Islet precursor cell (in vitro differentiated cells): ENCODE data around the gene COG4.
A peak's percentile ranks its signal among the peaks of the same experiment; 100 is the strongest.
"Not testable (repeated sequence)": the region's sequence is repeated elsewhere in the genome, so short reads cannot be mapped to it uniquely, and the experiment has no call there.

ENCODE experiments used
- DNase-seq: peaks from one replicate; pipeline ENCODE4 v3.0.0-alpha.2; 2018

Gene COG4

GRCh38 chr16:70523076-70523742, at the start of gene COG4:
Gene COG4, minus strand, starts transcription at chr16:70523554. Its CDS starts 11 bp downstream, at chr16:70523543.
- peak; percentile 87 for DNase-seq

- DNase-seq, result no peak
These were observed 49.5 kb upstream of the COG4 start for GRCh38 chr16:70572926-70573270.

GRCh38 chr16:70572050-70572925, 48.9 kb upstream of the COG4 start:
- no peak for DNase-seq

- DNase-seq, result no peak
These were observed 48.3 kb upstream of the COG4 start for GRCh38 chr16:70571623-70572022.

GRCh38 chr16:70570967-70571570, 47.7 kb upstream of the COG4 start:
- no peak for DNase-seq

GRCh38 chr16:70569752-70570151, 46.4 kb upstream of the COG4 start:
- DNase-seq, result no peak

- DNase-seq, result peak; percentile 32
These were observed 45.4 kb upstream of the COG4 start for GRCh38 chr16:70568601-70569237.

- DNase-seq, result peak; percentile 21
These were observed 41.7 kb upstream of the COG4 start for GRCh38 chr16:70565053-70565452.

- no peak for DNase-seq
These were observed 40.3 kb upstream of the COG4 start for GRCh38 chr16:70563636-70564035.

GRCh38 chr16:70561623-70562022, 38.3 kb upstream of the COG4 start:
- DNase-seq, result no peak

- DNase-seq, result no peak
These were observed 32.7 kb upstream of the COG4 start for GRCh38 chr16:70556063-70556462.

GRCh38 chr16:70553645-70554044, 30.3 kb upstream of the COG4 start:
- DNase-seq, result no peak

GRCh38 chr16:70552675-70553074, 29.3 kb upstream of the COG4 start:
- DNase-seq, result no peak

GRCh38 chr16:70551788-70552187, 28.4 kb upstream of the COG4 start:
- no peak for DNase-seq

- no peak for DNase-seq
These were observed 26.7 kb upstream of the COG4 start for GRCh38 chr16:70550082-70550481.

GRCh38 chr16:70548936-70549335, 25.6 kb upstream of the COG4 start:
- no peak for DNase-seq

- DNase-seq, result no peak
These were observed 21.2 kb upstream of the COG4 start for GRCh38 chr16:70544548-70544947.

- no peak for DNase-seq
These were observed 17.6 kb upstream of the COG4 start for GRCh38 chr16:70540994-70541393.

GRCh38 chr16:70534971-70535370, 11.6 kb upstream of the COG4 start:
- no peak for DNase-seq

- DNase-seq, result not testable (repeated sequence)
These were observed 6.6 kb upstream of the COG4 start for GRCh38 chr16:70529954-70530353.

- DNase-seq, result no peak
These were observed 5.9 kb upstream of the COG4 start for GRCh38 chr16:70529051-70529777.

- no peak for DNase-seq
These were observed 4.1 kb upstream of the COG4 start for GRCh38 chr16:70527315-70527996.
